ENCODE results near the gene KLF3.

The KLF3 gene

GRCh38 chr4:38674258-38675144 is 10.5 kb downstream of the KLF3 start:
- DNase-seq (ENCODE audit: low read depth), result no peak

GRCh38 chr4:38675146-38676121 is 11.4 kb downstream of the KLF3 start:
- peak; percentile 67 for DNase-seq (ENCODE audit: low read depth)

DNA sequence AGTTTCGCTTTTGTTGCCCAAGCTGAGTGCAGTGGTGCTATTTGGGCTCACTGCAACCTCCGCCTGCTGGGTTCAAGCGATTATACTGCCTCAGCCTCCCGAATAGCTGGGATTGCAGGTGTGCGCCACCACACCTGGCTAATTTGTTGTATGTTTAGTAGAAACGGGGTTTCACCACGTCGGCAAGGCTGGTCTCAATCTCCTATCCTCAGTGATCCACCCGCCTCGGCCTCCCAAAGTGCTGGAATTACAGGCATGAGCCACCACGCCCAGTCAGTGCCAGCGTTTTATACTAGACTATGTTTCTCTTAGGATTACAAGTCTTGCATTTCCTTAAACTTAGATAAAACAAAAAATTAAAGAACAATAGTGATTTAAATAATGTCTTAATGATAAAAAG is 13.0 kb downstream of the KLF3 start:
- DNase-seq (ENCODE audit: low read depth), result no peak

DNA sequence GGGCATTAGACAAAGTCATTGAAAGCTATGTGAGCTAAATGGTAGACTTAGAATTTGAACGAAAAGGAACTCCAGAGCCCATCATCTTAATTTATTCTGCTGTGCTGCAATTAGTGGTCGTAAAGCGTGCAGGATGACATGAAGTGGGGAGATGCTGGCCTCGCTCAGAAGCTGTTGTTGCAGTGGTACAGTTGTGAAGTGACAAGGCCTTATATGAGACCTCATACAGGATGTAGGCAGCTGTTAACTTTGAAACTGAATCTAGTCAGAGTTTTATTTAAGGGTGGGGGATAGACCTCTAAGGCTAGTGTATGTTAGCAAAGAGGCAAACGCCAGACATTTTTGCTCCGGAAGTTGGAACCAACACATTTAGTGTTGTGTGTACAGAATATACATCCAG is 13.4 kb downstream of the KLF3 start:
- no peak for DNase-seq (ENCODE audit: low read depth)

DNA sequence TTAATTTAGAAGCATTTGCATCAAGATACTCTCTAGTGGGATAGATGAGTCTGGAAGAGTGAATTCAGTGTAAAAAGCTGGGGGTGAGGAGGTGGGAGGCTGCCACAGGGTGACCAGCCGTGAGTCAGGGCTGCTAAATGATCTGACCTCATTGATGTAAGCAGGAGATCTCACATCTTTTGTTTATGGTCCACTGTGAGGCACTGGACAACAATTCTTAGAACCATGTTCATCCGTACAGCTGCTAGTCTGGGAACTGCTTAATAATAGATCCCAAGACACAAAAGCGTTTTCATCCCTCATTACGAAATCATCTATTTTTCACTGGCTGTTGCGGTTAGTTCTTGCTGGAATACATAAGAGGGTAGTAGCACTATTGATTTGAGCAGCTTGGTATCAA is 14.1 kb downstream of the KLF3 start:
- DNase-seq (ENCODE audit: low read depth), result no peak

- DNase-seq (ENCODE audit: low read depth), result no peak
Measured at GRCh38 chr4:38679921-38680320, 15.9 kb downstream of the KLF3 start.

DNA sequence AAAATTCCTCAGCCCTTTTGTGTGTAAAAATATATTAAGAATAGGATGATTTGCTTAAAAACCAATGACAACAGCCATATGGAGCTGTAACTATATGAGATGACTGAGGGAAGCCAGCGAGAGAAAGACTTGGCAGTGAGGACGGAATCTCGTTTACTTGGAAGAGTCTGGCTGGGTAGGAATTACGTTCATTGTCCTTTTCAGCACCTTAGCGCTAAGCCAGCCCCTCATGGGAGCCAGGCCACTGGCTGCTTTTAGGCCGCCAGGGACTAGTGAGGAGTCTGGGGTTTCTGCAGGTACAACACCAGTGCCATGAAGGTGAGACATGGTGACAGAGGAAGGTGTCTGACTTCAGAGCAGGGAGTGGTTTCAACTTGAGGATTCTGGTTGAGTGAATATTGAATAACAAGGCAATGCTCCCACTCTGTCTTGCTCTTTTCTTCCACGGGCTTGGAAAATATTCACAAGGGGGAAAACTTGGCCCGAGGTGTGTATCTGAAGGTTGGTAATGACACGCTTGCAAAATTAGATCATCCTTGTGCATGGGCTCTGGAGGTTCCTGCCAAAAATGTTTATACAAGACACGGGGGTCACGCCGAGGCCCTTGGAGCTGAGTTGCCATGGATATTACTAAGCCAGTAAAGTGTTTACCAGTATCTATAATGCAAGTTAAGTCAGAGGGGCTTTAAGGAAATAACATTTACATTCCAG is 17.4 kb downstream of the KLF3 start:
- DNase-seq (ENCODE audit: low read depth), result no peak

- DNase-seq (ENCODE audit: low read depth), result no peak
Measured at GRCh38 chr4:38682336-38682735, 18.3 kb downstream of the KLF3 start.

DNA sequence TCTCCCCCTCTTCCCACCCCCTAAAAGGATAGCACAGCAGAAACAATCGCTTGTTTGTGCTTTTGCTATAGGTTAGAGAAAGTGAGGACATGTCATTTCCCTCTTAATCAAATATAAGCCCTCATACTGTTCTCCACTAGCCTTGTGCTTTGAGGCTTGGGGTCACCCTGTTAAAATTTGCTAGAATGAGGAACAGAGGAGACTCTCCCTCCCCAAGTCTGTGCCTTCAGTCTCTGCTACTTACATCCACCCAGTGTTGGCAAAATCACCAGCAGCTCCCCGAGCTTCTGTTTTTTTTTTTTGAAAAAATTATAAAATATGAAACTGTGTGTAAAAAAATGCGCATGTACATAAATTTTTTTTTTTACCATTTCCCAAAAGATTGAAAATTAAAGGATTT is 19.3 kb downstream of the KLF3 start:
- DNase-seq (ENCODE audit: low read depth), result no peak

DNA sequence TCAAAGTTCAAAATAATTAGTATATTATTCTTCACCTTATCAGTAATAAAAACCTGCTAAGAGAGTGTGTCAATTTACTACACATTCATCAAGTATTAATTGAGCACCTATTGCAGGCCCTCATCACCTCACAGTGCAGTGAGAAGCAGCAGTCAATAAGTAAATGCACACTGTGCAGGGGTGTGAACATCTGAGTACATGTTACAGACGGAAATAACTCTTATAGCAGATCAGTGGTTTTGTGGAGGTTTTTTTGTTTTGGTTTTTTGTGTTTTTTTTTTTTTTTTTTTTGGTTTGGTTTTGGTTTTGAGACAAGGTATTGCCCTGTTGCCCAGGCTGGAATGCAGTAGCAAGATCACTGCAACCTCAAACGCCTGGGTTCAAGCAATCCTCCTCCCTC is 20.3 kb downstream of the KLF3 start:
- no peak for DNase-seq (ENCODE audit: low read depth)

DNA sequence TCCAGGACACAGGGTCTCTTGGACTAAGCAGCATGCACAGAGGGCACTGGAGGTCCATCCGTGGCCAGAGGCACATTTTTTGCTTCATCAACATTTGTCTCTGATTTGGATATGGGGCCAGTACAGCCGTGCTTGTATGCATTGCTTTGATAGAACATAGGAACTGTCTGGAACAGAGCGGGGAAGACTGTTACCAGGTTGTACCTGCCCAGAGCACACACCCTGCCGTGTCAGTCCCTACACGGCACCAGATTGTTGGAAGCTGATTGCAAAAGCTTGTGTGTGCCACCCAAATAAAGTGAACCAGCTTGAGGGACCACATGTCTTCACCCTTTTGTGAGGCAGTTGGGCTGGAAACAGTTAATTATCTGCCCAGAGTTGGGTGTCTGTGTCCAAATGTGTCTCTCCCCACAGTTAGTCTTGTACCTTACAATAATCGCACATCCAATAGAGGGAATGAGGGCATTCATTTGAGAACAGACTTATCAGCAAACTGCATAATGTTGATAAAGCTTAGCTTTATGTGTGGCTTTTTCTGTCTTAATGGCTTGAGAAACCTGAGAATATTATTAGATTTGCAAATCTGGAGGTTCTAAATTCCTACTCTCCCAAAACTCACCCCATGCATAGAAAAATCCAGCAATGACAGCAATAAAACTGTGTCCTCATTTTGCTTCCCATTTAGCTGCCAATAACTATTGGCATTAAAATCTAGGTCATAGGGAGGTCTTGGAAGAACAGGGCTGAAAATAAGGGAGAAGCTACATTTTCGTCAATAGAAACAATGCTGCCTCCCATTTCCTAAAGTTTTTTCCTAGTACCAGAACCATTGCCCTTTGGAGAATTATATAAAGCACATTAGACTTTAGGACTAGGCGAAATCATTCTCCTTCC is 21.2 kb downstream of the KLF3 start:
- DNase-seq (ENCODE audit: low read depth), result no peak

- DNase-seq (ENCODE audit: low read depth), result no peak
Measured at GRCh38 chr4:38686682-38687081, 22.7 kb downstream of the KLF3 start.

GRCh38 chr4:38687571-38688011 is 23.6 kb downstream of the KLF3 start:
- DNase-seq (ENCODE audit: low read depth), result no peak

GRCh38 chr4:38688676-38689355 is 24.8 kb downstream of the KLF3 start:
- no peak for DNase-seq (ENCODE audit: low read depth)

DNA sequence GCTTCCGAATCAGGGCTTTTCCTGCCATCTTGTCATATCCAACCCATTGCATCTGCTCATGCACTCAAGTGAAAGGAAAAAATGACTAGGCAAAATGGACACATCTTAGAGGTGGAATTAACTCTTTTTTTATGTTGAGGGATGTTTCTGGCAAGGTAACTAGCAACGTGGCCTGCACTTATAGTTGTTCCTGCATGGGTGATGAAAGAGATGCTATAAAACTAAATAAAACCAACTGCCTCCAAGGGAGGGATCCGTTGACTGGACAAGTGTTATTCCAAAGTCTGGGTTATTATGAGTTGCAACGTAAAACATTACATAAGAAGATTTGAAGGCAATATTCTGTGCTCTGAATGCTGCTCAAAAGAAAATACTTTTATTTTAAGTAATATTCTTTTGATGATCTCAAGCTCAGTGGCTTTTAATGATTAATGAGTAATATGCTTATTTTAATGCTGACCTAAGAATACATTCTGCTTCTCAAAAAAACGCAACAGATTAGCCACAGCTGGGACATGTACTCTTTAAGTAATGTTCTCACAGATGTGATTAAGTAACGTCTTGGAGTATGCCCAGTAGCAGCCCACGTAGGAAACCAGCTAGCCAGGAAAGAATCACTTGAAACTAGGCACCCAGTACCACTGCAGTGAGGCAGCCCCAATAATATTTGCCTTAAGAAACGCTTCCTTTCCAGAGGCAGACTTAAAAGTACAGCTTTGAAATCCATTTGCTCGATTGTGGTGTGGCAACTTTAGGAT is 27.4 kb downstream of the KLF3 start:
- no peak for DNase-seq (ENCODE audit: low read depth)

GRCh38 chr4:38692421-38692820 is 28.4 kb downstream of the KLF3 start:
- DNase-seq (ENCODE audit: low read depth), result no peak

GRCh38 chr4:38693569-38693968 is 29.6 kb downstream of the KLF3 start:
- DNase-seq (ENCODE audit: low read depth), result no peak

- DNase-seq (ENCODE audit: low read depth), result no peak
Measured at GRCh38 chr4:38694330-38694729, 30.3 kb downstream of the KLF3 start.

DNA sequence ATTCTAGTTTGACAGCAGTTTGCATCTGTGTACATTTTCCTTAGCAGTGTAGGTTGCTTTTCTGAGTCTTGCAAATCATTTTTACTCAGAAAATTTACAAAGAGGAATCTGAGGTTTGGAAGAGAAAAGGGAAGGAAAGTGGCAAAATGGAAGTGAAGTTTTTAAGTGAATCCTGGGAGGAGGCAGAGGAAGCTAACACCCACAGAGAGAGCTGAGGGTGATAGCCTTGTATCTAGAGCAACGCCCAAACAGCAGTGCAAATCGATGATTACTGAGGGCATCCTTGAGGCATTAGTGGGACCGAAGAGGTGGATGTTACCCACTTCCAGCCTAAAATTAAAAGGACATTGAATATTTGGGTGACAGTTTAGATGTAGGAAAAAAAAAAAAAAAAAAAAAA is 31.8 kb downstream of the KLF3 start:
- DNase-seq (ENCODE audit: low read depth), result no peak

DNA sequence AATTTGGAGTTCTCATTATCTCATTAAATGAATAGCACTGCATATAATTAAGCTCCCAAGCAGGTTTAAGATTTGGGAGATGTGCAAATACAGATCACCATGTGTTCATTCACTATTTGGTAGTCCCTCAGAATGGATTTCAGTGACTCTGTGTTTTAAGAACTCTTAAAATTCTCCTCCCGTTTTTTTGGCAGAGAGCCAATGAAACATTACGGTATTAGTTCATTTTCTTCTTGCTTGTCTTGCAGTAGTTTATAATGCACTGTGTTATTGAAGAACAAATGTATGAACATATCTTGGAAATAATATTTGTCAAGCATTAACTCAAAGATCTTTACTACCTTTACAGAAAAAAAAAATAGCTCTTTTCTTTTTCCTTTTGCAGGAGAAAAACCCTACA is 32.7 kb downstream of the KLF3 start:
- DNase-seq (ENCODE audit: low read depth), result no peak

Data from activated T-helper 9 cell treated with anti-CD3 and anti-CD28 coated beads, Interleukin-2, amount 50 U/mL, for 16 hours (primary cell).